ENCODE results near the gene PIGK. TPM values are rescaled to one million over a fixed set of nuclear protein-coding genes. Genes with fewer than 3 reads are reported as not detected.

Gene PIGK
- 10 to 100 TPM; 22.5 to 23.2 TPM for total RNA-seq

DNA sequence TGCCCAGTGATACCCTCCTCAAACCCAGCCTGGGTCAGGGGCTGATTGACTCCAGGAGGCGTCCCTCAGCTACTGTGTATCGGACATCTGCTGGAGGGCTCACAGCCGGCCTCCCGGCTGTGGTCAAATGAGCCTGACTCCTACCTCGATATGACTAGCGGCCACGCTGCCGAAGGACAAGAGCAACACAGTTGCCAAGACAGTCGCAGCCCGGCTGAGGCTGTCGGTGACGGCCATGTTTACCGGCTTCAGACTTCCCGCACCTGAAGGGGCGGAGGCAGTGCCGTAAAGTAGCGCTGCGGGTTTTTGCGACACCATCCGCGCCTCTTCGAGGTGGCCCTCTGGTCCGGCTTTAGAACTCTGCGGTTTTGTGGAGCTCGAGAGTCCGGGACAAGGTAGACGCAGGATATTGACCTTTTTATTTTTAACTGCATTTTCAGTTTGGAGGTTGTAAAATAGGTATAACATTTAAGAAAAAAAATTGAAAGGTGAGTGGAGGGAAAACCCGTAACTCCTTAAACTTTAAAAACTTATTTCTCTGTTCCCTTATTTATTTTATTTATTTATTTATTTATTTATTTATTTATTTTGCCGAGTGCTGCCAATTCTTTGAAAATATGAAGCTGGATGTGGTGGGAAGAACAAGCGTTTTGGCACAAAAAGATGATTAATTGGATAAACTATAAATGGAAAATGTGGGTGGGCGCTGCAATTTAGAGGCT is at the start of gene PIGK:
Gene PIGK (minus strand): TSS at position 265 of the 722 bp plus-strand sequence. CDS start 28 bp downstream, at position 237.
- Mint-ChIP-seq H3K4me1 (ENCODE audit: low read depth) (peaks cover 29% of the 10 kb centered on the region), H3K27ac (peak within 1 kb of the TSS; percentile 91), H3K27me3 (ENCODE audit: low read depth) (no peaks in the 10 kb centered on the region), H3K36me3 (ENCODE audit: low read depth) (peaks cover 25% of the 10 kb centered on the region), H3K4me3 (peak within 1 kb of the TSS; percentile 94), H3K9me3 (ENCODE audit: insufficient read depth) (no peaks in the 10 kb centered on the region)
- CTCF ChIA-PET = interaction anchor here (0.6 to 0.9 kb wide), 2 partner anchors 93 to 520 kb away, joined by 3 read pairs; no protein-coding TSS in a partner anchor
- peak; percentile 98 for ATAC-seq
- peak; percentile 92 for DNase-seq
- POLR2A ChIA-PET = interaction anchor here (0.8 to 0.9 kb wide), 2 partner anchors 14 to 463 kb away, joined by 3 to 4 read pairs; partner anchors contain the start of gene ZZZ3

DNA sequence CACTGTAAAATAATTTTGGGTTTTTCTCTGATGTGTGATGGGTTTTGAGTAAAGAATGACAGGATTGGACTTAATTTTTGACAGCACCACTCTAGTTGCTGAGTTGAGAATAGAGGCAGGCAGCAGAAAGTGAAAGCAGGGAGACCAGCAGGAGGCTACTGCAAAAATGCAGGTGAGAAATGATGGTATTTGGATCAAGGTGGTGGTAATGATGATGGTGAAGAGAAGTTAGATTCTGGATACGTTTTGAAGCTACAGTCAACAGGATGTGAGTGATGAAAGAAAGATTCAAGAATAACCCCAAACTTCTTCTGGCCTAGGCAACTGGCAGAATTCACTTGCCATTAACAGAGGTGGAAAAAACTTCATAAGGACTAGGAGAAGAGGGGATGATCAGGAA is 47.8 kb upstream of the PIGK start:
- H3K4me1 Mint-ChIP-seq (ENCODE audit: low read depth) = no peaks in the 10 kb centered on the region
- H3K27me3 Mint-ChIP-seq (ENCODE audit: low read depth) = no peaks in the 10 kb centered on the region
- no peaks in the 10 kb centered on the region for H3K36me3 Mint-ChIP-seq (ENCODE audit: low read depth)
- ChIA-PET POLR2A (no interaction called here), CTCF (no interaction called here)
- no peak overlapping the region for H3K27ac Mint-ChIP-seq
- no peaks in the 10 kb centered on the region for H3K9me3 Mint-ChIP-seq (ENCODE audit: insufficient read depth)
- ATAC-seq (no peak), DNase-seq (no peak)
- H3K4me3 Mint-ChIP-seq = no peak overlapping the region

GRCh38 chr1:77265180-77265579 is 46.0 kb upstream of the PIGK start:
- Mint-ChIP-seq H3K27ac (no peak overlapping the region), H3K4me1 (ENCODE audit: low read depth) (no peaks in the 10 kb centered on the region), H3K27me3 (ENCODE audit: low read depth) (no peaks in the 10 kb centered on the region), H3K36me3 (ENCODE audit: low read depth) (no peaks in the 10 kb centered on the region), H3K9me3 (ENCODE audit: insufficient read depth) (no peaks in the 10 kb centered on the region), H3K4me3 (no peak overlapping the region)
- POLR2A ChIA-PET = no interaction called here
- CTCF ChIA-PET = interaction anchor here (1.2 kb wide), 1 partner anchor 16 kb away, joined by 3 read pairs; no protein-coding TSS in a partner anchor
- DNase-seq (no peak), ATAC-seq (no peak)

DNA sequence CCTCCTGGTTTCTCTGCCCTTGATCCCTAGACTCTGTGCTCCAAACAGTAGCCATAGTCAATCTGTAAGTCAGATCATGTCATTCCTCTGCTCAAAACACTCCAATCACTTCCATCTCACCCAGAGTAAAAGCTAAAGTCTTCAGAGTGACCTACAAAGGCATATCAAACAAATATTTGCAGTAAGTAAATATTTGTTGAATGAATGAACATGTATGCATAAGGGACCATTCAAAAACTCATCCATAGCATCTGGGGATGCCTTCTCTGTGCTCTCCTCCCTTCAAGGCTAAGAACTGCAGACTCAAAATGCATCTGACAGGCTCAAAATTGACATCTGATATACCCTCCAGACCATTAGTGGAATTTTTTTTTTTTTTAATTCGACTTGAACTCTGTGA is 44.5 kb upstream of the PIGK start:
- DNase-seq (no peak), ATAC-seq (no peak)
- POLR2A ChIA-PET = no interaction called here
- H3K36me3 Mint-ChIP-seq (ENCODE audit: low read depth) = no peaks in the 10 kb centered on the region
- H3K4me3 Mint-ChIP-seq = no peak overlapping the region
- no peaks in the 10 kb centered on the region for H3K27me3 Mint-ChIP-seq (ENCODE audit: low read depth)
- no peak overlapping the region for H3K27ac Mint-ChIP-seq
- H3K9me3 Mint-ChIP-seq (ENCODE audit: insufficient read depth) = no peaks in the 10 kb centered on the region
- H3K4me1 Mint-ChIP-seq (ENCODE audit: low read depth) = no peaks in the 10 kb centered on the region
- CTCF ChIA-PET = no interaction called here

GRCh38 chr1:77253211-77253610 is 34.0 kb upstream of the PIGK start:
- no peak for ATAC-seq
- Mint-ChIP-seq H3K36me3 (ENCODE audit: low read depth) (peaks cover 8% of the 10 kb centered on the region), H3K4me3 (no peak overlapping the region), H3K27ac (no peak overlapping the region), H3K27me3 (ENCODE audit: low read depth) (no peaks in the 10 kb centered on the region), H3K9me3 (ENCODE audit: insufficient read depth) (peaks cover 44% of the 10 kb centered on the region), H3K4me1 (ENCODE audit: low read depth) (peaks cover 7% of the 10 kb centered on the region)
- ChIA-PET CTCF (no interaction called here), POLR2A (no interaction called here)
- no peak for DNase-seq

DNA sequence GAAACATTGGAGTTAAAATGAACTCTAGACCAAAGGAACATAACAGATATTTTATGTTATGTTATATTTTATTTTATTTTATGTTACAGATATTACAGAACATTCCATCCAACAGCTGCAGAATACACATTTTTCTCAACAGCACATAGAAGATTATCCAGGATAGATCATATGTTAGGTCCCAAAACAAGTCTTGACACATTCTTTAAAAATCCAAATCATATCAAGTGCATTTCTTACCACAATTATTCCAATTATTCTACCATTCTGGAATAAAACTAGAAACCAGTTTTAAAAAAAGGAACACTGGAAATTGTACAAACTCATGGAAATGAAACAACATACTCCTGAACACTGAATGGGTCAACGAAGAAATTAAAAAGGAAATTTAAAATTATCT is 30.9 kb upstream of the PIGK start:
- DNase-seq = no peak
- no peak for ATAC-seq
- Mint-ChIP-seq H3K27me3 (ENCODE audit: low read depth) (no peaks in the 10 kb centered on the region), H3K36me3 (ENCODE audit: low read depth) (peaks cover 8% of the 10 kb centered on the region), H3K4me1 (ENCODE audit: low read depth) (peaks cover 7% of the 10 kb centered on the region), H3K27ac (no peak overlapping the region), H3K4me3 (no peak overlapping the region), H3K9me3 (ENCODE audit: insufficient read depth) (peaks cover 37% of the 10 kb centered on the region)
- ChIA-PET CTCF (no interaction called here), POLR2A (no interaction called here)

DNA sequence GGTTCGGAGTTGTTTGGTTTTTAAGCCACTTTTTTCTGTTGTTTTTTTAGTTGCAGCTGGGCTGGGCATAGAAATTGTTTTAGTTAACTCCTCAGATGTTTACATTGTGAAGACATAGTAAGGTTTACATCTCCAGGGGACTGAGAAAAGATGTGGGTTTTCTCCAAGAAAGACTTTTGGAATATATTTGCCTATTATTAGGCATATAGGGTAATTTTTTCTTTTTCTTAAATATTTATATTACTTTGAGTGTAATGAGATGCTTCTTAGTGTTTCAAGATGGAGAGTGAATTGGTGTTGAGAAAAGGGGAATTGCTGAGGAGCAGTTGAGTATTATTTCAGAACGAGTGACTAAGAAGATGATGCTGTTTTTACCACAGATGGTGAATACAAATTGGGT is 26.6 kb upstream of the PIGK start:
- H3K4me3 Mint-ChIP-seq = no peak overlapping the region
- ChIA-PET POLR2A (no interaction called here), CTCF (no interaction called here)
- peaks cover 7% of the 10 kb centered on the region for H3K4me1 Mint-ChIP-seq (ENCODE audit: low read depth)
- ATAC-seq (no peak), DNase-seq (no peak)
- peaks cover 7% of the 10 kb centered on the region for H3K36me3 Mint-ChIP-seq (ENCODE audit: low read depth)
- H3K27ac Mint-ChIP-seq = no peak overlapping the region
- H3K9me3 Mint-ChIP-seq (ENCODE audit: insufficient read depth) = peaks cover 31% of the 10 kb centered on the region
- no peaks in the 10 kb centered on the region for H3K27me3 Mint-ChIP-seq (ENCODE audit: low read depth)

DNA sequence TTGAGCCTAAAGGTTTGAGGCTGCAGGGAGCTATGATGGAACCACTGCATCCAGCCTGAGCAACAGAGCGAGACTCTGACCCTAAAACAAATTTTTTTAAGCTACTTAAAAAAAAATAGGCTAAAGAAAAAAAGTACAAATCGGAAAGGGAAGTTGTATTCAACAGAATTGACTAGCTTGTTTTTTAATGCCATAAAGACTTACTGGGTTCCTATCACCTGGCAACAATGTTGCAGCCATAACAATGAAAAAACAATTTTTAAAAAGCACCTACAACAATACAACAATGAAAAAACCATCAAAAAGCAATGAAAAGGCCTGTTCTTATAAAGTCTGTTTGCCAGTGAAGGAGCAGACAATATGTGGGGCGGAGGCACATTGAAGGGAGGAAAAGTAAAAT is 20.1 kb upstream of the PIGK start:
- Mint-ChIP-seq H3K27me3 (ENCODE audit: low read depth) (no peaks in the 10 kb centered on the region), H3K36me3 (ENCODE audit: low read depth) (no peaks in the 10 kb centered on the region), H3K27ac (no peak overlapping the region), H3K4me1 (ENCODE audit: low read depth) (no peaks in the 10 kb centered on the region), H3K9me3 (ENCODE audit: insufficient read depth) (peaks cover 15% of the 10 kb centered on the region), H3K4me3 (no peak overlapping the region)
- no peak for ATAC-seq
- DNase-seq = no peak
- ChIA-PET POLR2A (no interaction called here), CTCF (no interaction called here)

DNA sequence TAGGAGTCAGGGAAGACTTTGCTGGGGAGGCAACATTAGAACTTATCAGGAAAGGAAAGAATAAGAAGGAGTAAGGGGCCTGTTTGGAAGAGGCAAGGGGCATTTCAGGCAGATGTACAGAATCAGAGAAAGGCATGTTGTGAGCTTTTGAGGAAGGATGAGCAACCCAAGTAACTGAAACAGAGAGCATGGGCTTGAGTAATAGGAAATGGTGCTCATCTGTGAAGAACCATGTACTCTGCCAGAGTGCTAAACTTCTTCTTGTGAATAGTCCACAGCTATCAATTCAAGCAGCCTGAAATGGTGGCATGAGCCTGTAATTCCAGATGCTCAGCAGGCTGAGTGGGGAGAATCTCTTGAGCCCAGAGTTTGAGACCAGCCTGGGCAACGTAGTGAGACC is 19.2 kb upstream of the PIGK start:
- no peaks in the 10 kb centered on the region for H3K36me3 Mint-ChIP-seq (ENCODE audit: low read depth)
- no peak overlapping the region for H3K27ac Mint-ChIP-seq
- no peak overlapping the region for H3K4me3 Mint-ChIP-seq
- ChIA-PET POLR2A (no interaction called here), CTCF (no interaction called here)
- H3K9me3 Mint-ChIP-seq (ENCODE audit: insufficient read depth) = peaks cover 11% of the 10 kb centered on the region
- no peaks in the 10 kb centered on the region for H3K4me1 Mint-ChIP-seq (ENCODE audit: low read depth)
- ATAC-seq (no peak), DNase-seq (no peak)
- H3K27me3 Mint-ChIP-seq (ENCODE audit: low read depth) = no peaks in the 10 kb centered on the region

DNA sequence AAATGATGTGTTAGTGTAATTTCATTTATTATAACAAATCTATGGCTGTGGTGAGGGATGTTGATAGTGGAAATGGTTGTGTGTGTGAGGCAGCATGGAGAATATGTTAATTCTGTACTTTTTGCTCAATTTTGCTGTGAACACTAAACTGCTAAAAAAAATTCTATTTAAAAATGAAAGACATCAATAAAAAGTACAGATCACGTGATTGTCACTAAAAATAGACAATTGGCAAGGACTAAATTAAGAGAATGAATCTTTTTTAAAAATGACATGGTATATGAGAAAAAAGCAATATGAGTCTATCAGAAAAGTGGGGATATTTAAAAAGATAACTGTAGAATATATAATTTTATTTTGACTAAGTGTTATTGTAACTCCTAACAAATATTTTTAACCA is 15.7 kb upstream of the PIGK start:
- Mint-ChIP-seq H3K27me3 (ENCODE audit: low read depth) (no peaks in the 10 kb centered on the region), H3K4me3 (no peak overlapping the region), H3K27ac (no peak overlapping the region), H3K4me1 (ENCODE audit: low read depth) (no peaks in the 10 kb centered on the region), H3K9me3 (ENCODE audit: insufficient read depth) (peaks cover 7% of the 10 kb centered on the region), H3K36me3 (ENCODE audit: low read depth) (no peaks in the 10 kb centered on the region)
- ChIA-PET POLR2A (no interaction called here), CTCF (no interaction called here)
- no peak for DNase-seq
- ATAC-seq = no peak

DNA sequence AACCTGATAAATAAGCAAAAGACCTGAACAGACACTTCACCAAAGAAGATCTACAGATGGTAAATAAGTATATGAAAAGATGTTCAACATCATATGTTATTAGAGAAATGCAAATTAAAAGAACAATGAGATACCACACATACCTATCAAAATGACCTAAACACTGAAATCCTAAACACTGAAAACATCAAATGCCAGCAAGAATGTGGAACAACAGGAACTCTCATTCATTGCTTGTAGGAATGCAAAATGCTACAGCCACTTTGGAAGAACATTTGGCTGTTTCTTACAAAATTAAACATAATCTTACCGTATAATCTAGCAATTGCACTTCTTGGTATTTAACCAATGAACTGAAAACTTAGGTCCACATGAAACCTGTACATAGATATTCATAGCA is 14.9 kb upstream of the PIGK start:
- no peaks in the 10 kb centered on the region for H3K36me3 Mint-ChIP-seq (ENCODE audit: low read depth)
- H3K9me3 Mint-ChIP-seq (ENCODE audit: insufficient read depth) = peaks cover 7% of the 10 kb centered on the region
- no peak overlapping the region for H3K4me3 Mint-ChIP-seq
- H3K27ac Mint-ChIP-seq = no peak overlapping the region
- no peaks in the 10 kb centered on the region for H3K4me1 Mint-ChIP-seq (ENCODE audit: low read depth)
- ChIA-PET POLR2A (no interaction called here), CTCF (no interaction called here)
- ATAC-seq (no peak), DNase-seq (no peak)
- no peaks in the 10 kb centered on the region for H3K27me3 Mint-ChIP-seq (ENCODE audit: low read depth)

- CTCF ChIA-PET = no interaction called here
- Mint-ChIP-seq H3K27ac (no peak overlapping the region), H3K9me3 (ENCODE audit: insufficient read depth) (peaks cover 7% of the 10 kb centered on the region), H3K36me3 (ENCODE audit: low read depth) (no peaks in the 10 kb centered on the region), H3K4me1 (ENCODE audit: low read depth) (no peaks in the 10 kb centered on the region), H3K4me3 (no peak overlapping the region), H3K27me3 (ENCODE audit: low read depth) (no peaks in the 10 kb centered on the region)
- no peak for DNase-seq
- POLR2A ChIA-PET = no interaction called here
- ATAC-seq = no peak
These were observed 13.6 kb upstream of the PIGK start for GRCh38 chr1:77232829-77233228.

- no peak for DNase-seq
- CTCF ChIA-PET = no interaction called here
- ATAC-seq = no peak
- POLR2A ChIA-PET = no interaction called here
- no peak overlapping the region for H3K27ac Mint-ChIP-seq
- no peaks in the 10 kb centered on the region for H3K36me3 Mint-ChIP-seq (ENCODE audit: low read depth)
- no peaks in the 10 kb centered on the region for H3K27me3 Mint-ChIP-seq (ENCODE audit: low read depth)
- H3K9me3 Mint-ChIP-seq (ENCODE audit: insufficient read depth) = peaks cover 4% of the 10 kb centered on the region
- no peak overlapping the region for H3K4me3 Mint-ChIP-seq
- no peaks in the 10 kb centered on the region for H3K4me1 Mint-ChIP-seq (ENCODE audit: low read depth)
These were observed 10.8 kb upstream of the PIGK start for GRCh38 chr1:77230051-77230450.
